AG08396 (cell line): ENCODE data around the gene TSC2.

Experiments used
- DNase-seq: peaks from one replicate; pipeline ENCODE4 v3.0.0; 2012; ENCODE audit warnings: low spot score, mixed read lengths

Gene TSC2

GRCh38 chr16:2043667-2044451 lies 3.9 kb upstream of the TSC2 start:
- DNase-seq, result no peak

GRCh38 chr16:2044541-2044940 lies 3.2 kb upstream of the TSC2 start:
- DNase-seq, result no peak

DNA sequence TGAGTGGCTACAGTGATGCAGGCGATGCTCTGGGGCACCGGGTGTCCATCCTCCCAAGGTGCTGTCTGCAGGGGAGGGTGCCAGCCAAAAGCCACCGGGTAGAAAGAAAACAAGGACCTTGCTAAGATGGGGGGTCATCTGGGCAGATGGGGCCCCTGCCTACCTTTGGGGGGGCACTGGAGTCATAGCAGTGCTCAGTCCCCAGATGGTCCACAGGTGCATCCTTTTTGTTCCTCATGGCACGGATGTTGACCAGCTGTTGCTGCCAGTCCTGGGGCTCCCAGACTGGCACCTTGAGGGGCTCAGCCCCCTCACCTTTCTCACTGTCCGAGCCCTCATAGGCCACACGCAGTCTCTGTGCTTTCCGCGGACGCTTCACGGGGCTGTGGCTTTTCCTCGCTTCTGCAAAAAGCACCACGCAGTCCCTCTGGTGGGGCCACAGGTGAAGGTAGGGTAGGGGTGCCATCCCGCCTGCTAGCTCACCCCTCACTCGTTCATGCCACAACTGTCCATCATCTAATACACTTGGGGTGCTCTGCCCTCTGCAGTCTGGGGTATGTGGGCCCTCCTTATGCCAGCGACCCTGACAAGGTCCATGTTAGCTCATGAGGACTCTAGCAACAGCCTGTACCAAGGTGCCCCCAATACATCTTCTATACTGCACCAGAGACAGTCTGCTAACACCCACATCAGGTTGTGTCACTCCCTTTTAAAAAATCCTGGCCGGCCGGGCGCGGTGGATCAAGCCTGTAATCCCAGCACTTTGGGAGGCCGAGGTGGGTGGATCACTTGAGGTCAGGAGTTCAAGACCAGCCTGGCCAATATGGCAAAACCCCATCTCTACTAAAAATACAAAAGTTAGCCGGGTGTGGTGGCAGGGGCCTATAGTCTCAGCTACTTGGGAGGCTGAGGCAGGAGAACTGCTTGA lies 1.6 kb upstream of the TSC2 start:
- no peak for DNase-seq

DNA sequence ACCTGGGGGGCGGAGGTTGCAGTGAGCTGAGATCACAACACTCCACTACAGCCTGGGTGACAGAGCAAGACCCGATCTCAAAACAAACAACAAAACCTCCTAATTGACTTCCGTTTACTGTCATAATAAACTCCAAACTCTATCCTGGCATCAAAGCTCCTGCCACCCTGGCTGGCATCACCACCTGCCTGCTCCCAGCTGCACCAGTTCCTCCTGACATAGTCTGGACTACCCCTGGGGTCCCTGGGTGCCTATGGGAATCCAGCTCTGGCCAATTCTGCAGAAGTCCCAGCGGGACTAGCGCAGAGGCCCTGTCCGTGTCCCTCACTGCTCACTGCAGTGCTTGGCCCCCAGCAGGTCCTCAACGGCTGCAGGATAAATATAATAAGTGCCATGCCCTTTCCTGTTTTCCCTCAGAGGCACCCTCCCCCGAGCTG lies 874 bp upstream of the TSC2 start:
- DNase-seq, result no peak

GRCh38 chr16:2048116-2048543 lies 345 bp downstream of the TSC2 start:
- DNase-seq, result peak; percentile 43

DNA sequence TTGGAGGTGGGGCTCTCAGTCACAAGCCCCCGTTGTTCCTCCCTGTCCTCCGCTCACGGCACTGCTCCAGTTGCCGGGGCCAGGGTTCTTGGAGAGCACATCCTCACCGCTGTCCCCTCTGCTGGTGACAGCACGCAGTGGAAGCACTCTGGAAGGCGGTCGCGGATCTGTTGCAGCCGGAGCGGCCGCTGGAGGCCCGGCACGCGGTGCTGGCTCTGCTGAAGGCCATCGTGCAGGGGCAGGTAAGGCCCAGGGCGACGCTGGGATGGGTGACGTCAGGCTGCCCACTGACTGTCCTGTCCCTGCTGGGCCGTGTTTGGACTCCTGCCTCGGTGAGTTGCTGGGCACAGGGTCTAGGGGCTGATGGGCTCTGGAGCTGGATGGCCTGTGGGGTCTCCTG lies 5.4 kb downstream of the TSC2 start:
- no peak for DNase-seq

- no peak for DNase-seq
Measured at GRCh38 chr16:2053897-2054296, 6.1 kb downstream of the TSC2 start.

DNA sequence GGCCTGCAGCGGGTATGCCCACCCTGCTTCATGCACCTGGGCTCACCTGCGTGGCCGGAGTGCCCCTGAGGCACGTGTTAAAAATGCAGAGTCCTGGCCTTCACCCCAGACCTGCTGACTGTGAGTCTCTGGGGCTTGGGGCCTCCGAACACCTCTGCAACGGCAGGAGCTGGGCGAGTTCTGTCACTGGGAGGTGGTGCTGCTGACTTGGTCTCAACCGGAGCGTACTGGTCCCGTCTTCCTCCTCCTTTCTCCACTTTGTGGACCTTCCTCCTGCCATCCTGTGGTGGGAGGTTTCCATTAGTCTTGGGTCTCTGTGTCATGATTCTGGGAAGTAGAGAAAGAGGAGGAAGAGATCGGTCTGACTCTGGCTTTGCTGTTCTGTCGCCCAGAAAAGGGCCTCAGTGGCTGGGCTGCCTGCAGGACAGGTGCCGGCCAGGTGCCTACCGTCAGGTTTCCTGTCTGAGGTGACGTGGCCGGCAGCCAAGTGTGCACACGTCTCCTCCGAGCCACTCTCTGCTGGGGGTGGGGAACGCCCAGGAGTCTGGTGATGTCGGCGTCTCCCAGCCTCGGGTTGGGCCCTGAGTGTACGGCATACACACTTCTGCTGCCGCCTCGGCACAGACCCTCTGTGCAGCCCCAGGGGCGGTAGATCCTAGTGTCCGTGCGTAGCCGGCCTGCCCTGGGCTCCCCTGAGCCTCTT lies 6.9 kb downstream of the TSC2 start:
- no peak for DNase-seq

GRCh38 chr16:2056077-2056476 lies 8.3 kb downstream of the TSC2 start:
- no peak for DNase-seq

DNA sequence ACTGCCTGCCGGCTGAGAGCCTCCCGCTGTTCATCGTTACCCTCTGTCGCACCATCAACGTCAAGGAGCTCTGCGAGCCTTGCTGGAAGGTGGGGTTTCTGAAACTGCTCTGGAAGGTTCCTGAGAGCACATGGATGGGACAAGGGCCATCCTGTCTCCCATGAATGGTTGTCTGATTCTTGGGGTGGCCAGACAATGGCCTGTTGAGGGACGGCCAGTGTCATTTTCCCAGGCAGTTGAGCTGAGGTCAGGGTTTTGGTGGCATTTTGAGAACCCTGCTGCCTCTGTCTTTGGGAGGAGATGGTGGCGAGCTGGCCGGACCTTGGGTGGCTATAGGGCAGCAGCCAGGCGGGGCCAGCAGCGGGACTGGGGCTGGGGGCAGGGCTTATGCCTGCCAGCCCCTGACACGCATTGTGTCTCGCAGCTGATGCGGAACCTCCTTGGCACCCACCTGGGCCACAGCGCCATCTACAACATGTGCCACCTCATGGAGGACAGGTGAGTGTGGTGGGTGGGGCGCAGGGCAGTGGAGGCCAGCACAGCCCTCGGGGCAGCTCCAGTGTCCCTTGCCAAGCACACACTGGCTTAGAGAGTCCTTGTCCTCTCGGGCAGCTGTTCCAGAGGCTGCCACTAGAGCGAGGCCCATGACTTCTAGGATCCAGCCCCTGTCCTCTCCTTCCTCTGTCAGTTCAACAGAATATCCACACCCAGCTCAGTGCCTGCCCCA lies 9.1 kb downstream of the TSC2 start:
- DNase-seq, result no peak

GRCh38 chr16:2057438-2057837 lies 9.7 kb downstream of the TSC2 start:
- DNase-seq, result no peak

- no peak for DNase-seq
Measured at GRCh38 chr16:2058420-2058819, 10.6 kb downstream of the TSC2 start.

GRCh38 chr16:2058872-2059271 lies 11.1 kb downstream of the TSC2 start:
- DNase-seq, result no peak

DNA sequence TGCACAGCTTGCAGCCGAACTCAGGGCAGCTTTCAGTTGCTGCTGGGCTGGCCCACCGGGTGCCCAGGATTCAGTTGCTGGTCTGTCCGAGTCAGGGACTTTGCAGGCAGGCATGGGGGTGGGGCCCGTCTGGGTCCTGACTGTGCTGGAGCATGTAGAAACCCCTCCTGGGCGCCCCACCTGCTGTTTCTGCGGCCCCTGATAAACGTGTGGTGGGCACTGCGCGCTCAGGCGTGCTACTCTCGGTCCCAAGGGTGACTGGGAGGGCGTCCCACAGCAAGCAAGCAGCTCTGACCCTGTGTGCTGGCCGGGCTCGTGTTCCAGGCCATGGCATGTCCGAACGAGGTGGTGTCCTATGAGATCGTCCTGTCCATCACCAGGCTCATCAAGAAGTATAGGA lies 12.6 kb downstream of the TSC2 start:
- no peak for DNase-seq

- no peak for DNase-seq
Measured at GRCh38 chr16:2061023-2061422, 13.2 kb downstream of the TSC2 start.

- no peak for DNase-seq
Measured at GRCh38 chr16:2061526-2061925, 13.7 kb downstream of the TSC2 start.

DNA sequence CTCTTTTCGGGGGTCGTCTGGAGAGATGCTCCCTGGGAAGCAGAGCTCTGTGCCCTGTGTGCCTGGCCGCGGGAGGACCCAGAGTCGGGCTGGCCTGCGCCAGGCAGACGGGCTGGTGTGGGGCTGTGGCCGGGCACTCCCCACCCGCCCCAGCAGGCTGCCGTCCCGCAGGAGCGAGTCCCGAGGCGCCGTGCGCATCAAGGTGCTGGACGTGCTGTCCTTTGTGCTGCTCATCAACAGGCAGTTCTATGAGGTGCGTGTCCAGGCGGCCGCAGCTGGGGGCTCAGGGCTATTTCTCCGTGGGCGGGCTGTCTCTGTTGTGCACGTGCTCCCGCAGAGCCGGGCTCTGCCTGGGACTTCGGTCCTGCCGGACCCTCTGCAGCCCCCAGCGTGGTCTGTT lies 15.0 kb downstream of the TSC2 start:
- no peak for DNase-seq

- DNase-seq, result no peak
Measured at GRCh38 chr16:2063861-2064260, 16.1 kb downstream of the TSC2 start.

DNA sequence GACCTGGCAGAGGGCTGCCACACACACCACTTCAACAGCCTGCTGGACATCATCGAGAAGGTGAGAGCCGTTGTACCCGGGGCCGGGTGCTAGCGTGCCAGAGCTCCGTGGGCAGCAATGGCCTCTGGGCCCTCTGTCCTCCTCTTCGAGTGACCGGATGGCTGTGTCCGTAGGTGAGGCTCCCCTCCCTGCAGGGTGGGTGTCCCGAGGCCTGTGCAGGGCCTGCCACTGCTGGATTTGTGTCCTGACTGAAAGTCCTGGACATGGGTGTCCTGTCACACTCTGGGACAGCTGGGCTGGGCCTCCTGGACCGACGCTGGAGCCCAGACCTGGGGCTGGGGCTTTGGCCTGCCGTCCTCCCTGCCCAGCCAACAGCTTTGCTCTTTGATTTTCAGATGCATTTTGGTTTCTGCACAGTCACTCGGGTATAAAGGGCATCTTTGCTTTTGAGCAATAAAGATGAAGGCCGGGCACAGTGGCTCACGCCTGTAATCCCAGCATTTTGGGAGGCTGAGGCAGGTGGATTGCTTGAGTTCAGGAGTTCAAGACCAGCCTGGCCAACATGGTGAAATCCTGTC lies 16.7 kb downstream of the TSC2 start:
- no peak for DNase-seq

- DNase-seq, result no peak
Measured at GRCh38 chr16:2066139-2066538, 18.4 kb downstream of the TSC2 start.
